ENCODE data around the gene ASF1A. TPM values are rescaled to one million over a fixed set of nuclear protein-coding genes. Genes with fewer than 3 reads are reported as not detected.

Gene ASF1A
- total RNA-seq, 1 donor: 23.7 TPM

GRCh38 chr6:118876814-118877213 lies 17.1 kb upstream of the ASF1A start:
- no peak overlapping the region for H3K4me3 ChIP-seq (ENCODE audit: low read depth, low read length)
- TF ChIP-seq CTCF (IDR thresholded peaks at IDR 0.05; ENCODE audit: insufficient read depth, low read depth, low read length): no peak
- peak; percentile 67 for DNase-seq (ENCODE audit: low read depth)

- DNase-seq (ENCODE audit: low read depth): no peak
- no peak for TF ChIP-seq CTCF (IDR thresholded peaks at IDR 0.05; ENCODE audit: insufficient read depth, low read depth, low read length)
- H3K4me3 ChIP-seq (ENCODE audit: low read depth, low read length): no peak overlapping the region
Measured at GRCh38 chr6:118877806-118878205, 16.1 kb upstream of the ASF1A start.

DNA sequence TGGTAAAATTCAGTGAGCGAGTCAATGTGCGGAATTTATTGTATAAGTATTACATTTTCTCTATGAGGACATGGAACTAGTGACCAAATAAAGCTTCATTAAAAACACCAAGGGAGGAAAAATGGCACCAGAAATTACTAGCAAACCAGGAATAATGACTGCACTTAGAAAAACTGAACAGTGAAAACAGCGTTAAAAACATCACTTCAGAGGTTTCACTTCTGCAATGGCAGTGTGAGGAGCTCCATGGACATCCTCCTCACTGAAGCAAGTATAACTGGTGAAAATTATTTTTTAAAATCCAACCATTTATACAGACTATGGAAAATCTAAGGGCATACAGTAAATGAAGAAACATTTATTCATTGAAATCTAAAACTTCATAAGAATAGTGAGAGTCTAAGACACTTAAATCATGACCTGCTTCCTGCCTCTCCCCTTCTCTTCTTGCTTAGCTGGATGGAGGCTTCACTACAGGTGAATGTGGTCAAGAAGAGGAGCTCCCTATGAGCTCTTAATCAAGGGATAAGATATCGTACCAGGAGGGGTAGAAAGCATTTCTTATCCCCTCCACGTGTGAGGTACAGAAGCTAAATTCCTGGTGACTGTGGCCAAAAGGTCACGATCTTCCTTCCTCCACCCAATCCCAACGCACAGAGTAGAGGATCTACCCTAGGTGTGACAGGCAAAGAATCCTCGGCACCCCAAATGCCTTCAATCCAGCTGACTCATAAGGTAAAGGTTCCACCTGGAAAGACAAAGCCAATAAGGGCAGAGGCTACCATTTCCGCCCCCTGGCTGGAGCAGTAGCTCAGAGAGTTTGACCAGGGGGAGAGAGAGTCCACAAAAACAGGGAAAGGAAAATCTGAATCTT lies 12.3 kb upstream of the ASF1A start:
- TF ChIP-seq CTCF (IDR thresholded peaks at IDR 0.05; ENCODE audit: insufficient read depth, low read depth, low read length): no peak
- no peak for DNase-seq (ENCODE audit: low read depth)
- H3K4me3 ChIP-seq (ENCODE audit: low read depth, low read length): no peak overlapping the region

- no peak overlapping the region for H3K4me3 ChIP-seq (ENCODE audit: low read depth, low read length)
- no peak for DNase-seq (ENCODE audit: low read depth)
- TF ChIP-seq CTCF (IDR thresholded peaks at IDR 0.05; ENCODE audit: insufficient read depth, low read depth, low read length): no peak
Measured at GRCh38 chr6:118882314-118882905, 11.5 kb upstream of the ASF1A start.

DNA sequence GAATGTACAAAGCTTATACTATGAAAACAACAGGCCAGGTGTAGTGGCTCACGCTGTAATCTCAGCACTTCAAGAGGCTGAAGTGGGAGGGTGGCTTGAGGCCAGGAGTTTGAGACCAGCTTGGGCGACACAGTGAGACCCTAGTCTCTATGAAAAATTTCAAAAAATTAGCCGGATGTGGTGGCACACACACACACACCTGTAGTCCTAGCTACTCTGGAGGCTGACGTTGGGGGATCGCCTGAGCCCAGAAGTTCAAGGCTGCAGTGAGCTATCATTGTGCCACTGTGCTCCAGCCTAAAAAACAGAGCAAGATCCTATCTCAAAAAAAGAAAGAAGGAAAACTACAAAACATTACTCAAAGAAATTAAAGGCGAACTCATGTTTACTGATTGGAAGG lies 7.3 kb upstream of the ASF1A start:
- H3K4me3 ChIP-seq (ENCODE audit: low read depth, low read length): no peak overlapping the region
- no peak for DNase-seq (ENCODE audit: low read depth)
- no peak for TF ChIP-seq CTCF (IDR thresholded peaks at IDR 0.05; ENCODE audit: insufficient read depth, low read depth, low read length)

DNA sequence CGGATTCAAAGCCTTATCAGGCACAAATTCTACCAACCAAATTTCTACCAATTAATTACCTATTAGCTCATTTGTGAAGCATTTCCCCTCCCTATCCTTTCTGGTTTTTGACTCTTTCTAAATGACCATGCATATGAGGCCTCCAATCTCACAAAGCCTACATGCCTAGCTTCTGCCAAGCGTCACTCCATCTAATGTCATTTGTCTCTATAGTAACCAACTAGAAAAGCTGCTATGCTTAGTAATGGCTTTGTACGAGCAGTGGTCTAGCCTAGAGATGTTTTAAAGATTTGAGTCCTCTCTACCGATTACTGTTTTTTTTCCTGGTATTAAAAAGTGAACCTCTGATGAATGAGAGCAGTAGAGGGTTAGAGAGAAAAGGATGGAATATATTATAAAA lies 4.8 kb upstream of the ASF1A start:
- no peak overlapping the region for H3K4me3 ChIP-seq (ENCODE audit: low read depth, low read length)
- DNase-seq (ENCODE audit: low read depth): no peak
- no peak for TF ChIP-seq CTCF (IDR thresholded peaks at IDR 0.05; ENCODE audit: insufficient read depth, low read depth, low read length)

All from fibroblast of villous mesenchyme (primary cell).